SU-DHL-6 (cell line): ENCODE results near the gene SF1.

Experiments used
- H2AFZ ChIP-seq: fragments of 200-600 bp; sonication (generic); 2 replicates; pipeline ENCODE4 v1.6.1; 2014; ENCODE audit warnings: low read depth, mild to moderate bottlenecking, moderate library complexity, mixed read lengths, antibody characterized with exemption, low read length; ENCODE audit not compliant: severe bottlenecking
- H3F3A ChIP-seq: fragments of 200-600 bp; shearing (Covaris generic); 2 replicates; pipeline ENCODE4 v1.6.0; 2016; ENCODE audit warnings: antibody characterized with exemption, mild to moderate bottlenecking; ENCODE audit not compliant: insufficient read depth
- H3K27ac ChIP-seq: fragments of 200-600 bp; sonication (generic); 2 replicates; pipeline ENCODE4 v1.5.1; 2016; ENCODE audit warnings: low read depth, mild to moderate bottlenecking, low read length, moderate library complexity, mixed read lengths
- H3K27me3 ChIP-seq: fragments of 200-600 bp; sonication (generic), shearing (Covaris generic); 2 replicates; pipeline ENCODE4 v1.6.0; 2014; ENCODE audit warnings: mild to moderate bottlenecking, low read length
- H3K36me3 ChIP-seq: fragments of 200-600 bp; sonication (generic); 2 replicates; pipeline ENCODE4 v1.6.1; 2014; ENCODE audit warnings: mild to moderate bottlenecking, low read length, mixed read lengths
- H3K4me2 ChIP-seq: fragments of 300-600, 200-600 bp; shearing (Covaris generic), sonication (generic); 2 replicates; pipeline ENCODE4 v1.6.0; 2014; ENCODE audit warnings: low read length, low read depth, mild to moderate bottlenecking; ENCODE audit not compliant: poor library complexity, severe bottlenecking
- H3K4me3 ChIP-seq: fragments of 200-600 bp; sonication (generic); 2 replicates; pipeline ENCODE4 v1.5.1; 2014; ENCODE audit warnings: antibody characterized with exemption, low read length, mild to moderate bottlenecking, mixed read lengths; ENCODE audit not compliant: insufficient read depth, poor library complexity, severe bottlenecking
- H3K79me2 ChIP-seq: fragments of 200-600 bp; sonication (generic); 2 replicates; pipeline ENCODE4 v1.6.1; 2014; ENCODE audit warnings: mild to moderate bottlenecking, low read length, moderate library complexity; ENCODE audit not compliant: insufficient read depth
- H3K9ac ChIP-seq: fragments of 200-600 bp; sonication (generic); 2 replicates; pipeline ENCODE4 v1.7.0; 2014; ENCODE audit warnings: mild to moderate bottlenecking, low read length
- H3K9me2 ChIP-seq: fragments of 200-600 bp; sonication (generic); replicated peaks from 2 replicates; pipeline ENCODE4 v1.6.1; 2014; ENCODE audit warnings: low read length; ENCODE audit not compliant: insufficient read depth
- H3K9me3 ChIP-seq: fragments of 200-600 bp; sonication (generic); 2 replicates; pipeline ENCODE4 v1.6.1; 2014; ENCODE audit warnings: low read length, mixed read lengths; ENCODE audit not compliant: insufficient read depth
- H4K20me1 ChIP-seq: fragments of 200-600 bp; sonication (generic); 2 replicates; pipeline ENCODE4 v1.6.1; 2014; ENCODE audit warnings: low read depth, mild to moderate bottlenecking, antibody characterized with exemption, low read length, moderate library complexity, mixed read lengths
- CTCF ChIP-seq: fragments of 200-600 bp; sonication (generic); IDR thresholded peaks from one replicate; pipeline ENCODE4 v1.5.1; 2017; ENCODE audit warnings: antibody characterized with exemption, mild to moderate bottlenecking, low read length, moderate library complexity; ENCODE audit not compliant: insufficient read depth, poor library complexity, severe bottlenecking
- EZH2phosphoT487 ChIP-seq: fragments of 200-600 bp; sonication (generic), shearing (Covaris generic); conservative IDR thresholded peaks from 2 replicates; pipeline ENCODE4 v1.6.1; 2018; ENCODE audit warnings: mild to moderate bottlenecking, antibody characterized with exemption, low read length, moderate library complexity, mixed read lengths

The SF1 gene

GRCh38 chr11:64746486-64746885 is 31.9 kb downstream of the SF1 start:
- peak overlapping the region; percentile 89 for H3K4me2 ChIP-seq
- H2AFZ ChIP-seq, result peak overlapping the region; percentile 72
- H3K27ac ChIP-seq, result no peak overlapping the region

GRCh38 chr11:64745521-64746328 is 32.6 kb downstream of the SF1 start:
- Histone ChIP-seq H3K27me3 (no peaks in the 10 kb centered on the region), H3K4me3 (peak overlapping the region; percentile 53)

More at GRCh38 chr11:64746486-64746885, 31.9 kb downstream of the SF1 start:
- Histone ChIP-seq H3K79me2 (no peaks in the 10 kb centered on the region), H3K4me3 (no peak overlapping the region), H4K20me1 (no peaks in the 10 kb centered on the region), H3K9me2 (no peaks in the 10 kb centered on the region), H3K36me3 (no peaks in the 10 kb centered on the region), H3K27me3 (no peaks in the 10 kb centered on the region), H3K9ac (no peak overlapping the region), H3F3A (peaks cover 14% of the 10 kb centered on the region; the same call in 1 of the 2 replicates), H3K9me3 (no peaks in the 10 kb centered on the region)
- TF ChIP-seq CTCF, result no peak
- no peak for TF ChIP-seq EZH2phosphoT487

GRCh38 chr11:64745189-64745520 is 33.2 kb downstream of the SF1 start:
- Histone ChIP-seq H3K36me3 (no peaks in the 10 kb centered on the region), H3K9me3 (no peaks in the 10 kb centered on the region), H2AFZ (peak overlapping the region; percentile 72), H3K9ac (peak overlapping the region; percentile 55), H4K20me1 (no peaks in the 10 kb centered on the region), H3K79me2 (no peaks in the 10 kb centered on the region), H3K4me2 (peak overlapping the region; percentile 89), H3K27me3 (no peaks in the 10 kb centered on the region), H3F3A (peaks cover 14% of the 10 kb centered on the region; the same call in 1 of the 2 replicates), H3K9me2 (no peaks in the 10 kb centered on the region), H3K4me3 (peak overlapping the region; percentile 53), H3K27ac (peak overlapping the region; percentile 68)
- TF ChIP-seq EZH2phosphoT487 (0 out of 2 replicates have a peak, but pooled peaks have one; percentile 21), CTCF (no peak)

More at GRCh38 chr11:64745521-64746328, 32.6 kb downstream of the SF1 start:
- H3K4me2 ChIP-seq, result peak overlapping the region; percentile 89
- no peaks in the 10 kb centered on the region for H4K20me1 ChIP-seq
- no peaks in the 10 kb centered on the region for H3K79me2 ChIP-seq
- H3K9me3 ChIP-seq, result no peaks in the 10 kb centered on the region
- TF ChIP-seq EZH2phosphoT487 (0 out of 2 replicates have a peak, but pooled peaks have one; percentile 2), CTCF (no peak)
- H2AFZ ChIP-seq, result peak overlapping the region; percentile 72
- peaks cover 14% of the 10 kb centered on the region; the same call in 1 of the 2 replicates for H3F3A ChIP-seq
- no peaks in the 10 kb centered on the region for H3K36me3 ChIP-seq
- H3K9me2 ChIP-seq, result no peaks in the 10 kb centered on the region
- peak overlapping the region; percentile 68 for H3K27ac ChIP-seq
- peak overlapping the region; percentile 55 for H3K9ac ChIP-seq
